NCI-H345 treated with DMSO at 0.1 percent for 48 hours (cell line): ENCODE data around the gene USP36.

Experiments
- DNase-seq: peaks from one replicate; lab custom pipeline; 2025; ENCODE audit not compliant: unreplicated experiment; lab: John Stamatoyannopoulos, UW

Gene USP36

GRCh38 chr17:78818152-78818846 is 22.3 kb downstream of the USP36 start:
- DNase-seq = no peak

DNA sequence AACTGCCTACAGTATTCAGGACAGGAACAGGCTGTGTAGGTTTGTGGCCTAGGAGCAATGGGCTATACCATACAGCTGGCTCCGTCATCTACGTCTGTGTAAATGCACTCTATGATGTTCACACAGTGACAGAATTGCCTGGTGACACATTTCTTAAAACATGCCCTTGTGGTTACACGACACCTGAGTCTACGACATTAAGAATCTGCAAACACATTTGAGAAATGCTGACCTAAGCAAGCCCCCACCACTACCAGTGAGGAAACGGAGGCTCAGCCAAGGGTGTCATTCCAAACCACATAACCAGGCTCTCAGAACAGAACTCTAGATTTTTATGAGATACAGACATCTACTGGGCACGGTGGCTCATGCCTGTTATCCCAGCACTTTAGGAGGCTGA is 23.5 kb downstream of the USP36 start:
- no peak for DNase-seq

DNA sequence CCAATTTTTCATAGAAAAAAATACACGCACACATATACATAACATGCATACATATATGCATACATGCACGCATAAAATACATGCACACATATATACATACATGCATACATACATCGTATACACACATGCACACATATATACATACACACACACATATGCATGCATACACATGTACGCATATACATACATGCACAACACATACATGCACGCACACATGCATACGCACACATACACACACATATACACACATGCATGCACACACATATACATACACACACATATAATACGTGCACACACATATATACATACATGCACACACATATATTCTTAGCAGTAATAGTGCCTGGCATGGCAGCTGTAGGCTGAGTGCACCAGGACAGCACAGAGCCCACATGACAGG is 24.9 kb downstream of the USP36 start:
- DNase-seq = no peak

DNA sequence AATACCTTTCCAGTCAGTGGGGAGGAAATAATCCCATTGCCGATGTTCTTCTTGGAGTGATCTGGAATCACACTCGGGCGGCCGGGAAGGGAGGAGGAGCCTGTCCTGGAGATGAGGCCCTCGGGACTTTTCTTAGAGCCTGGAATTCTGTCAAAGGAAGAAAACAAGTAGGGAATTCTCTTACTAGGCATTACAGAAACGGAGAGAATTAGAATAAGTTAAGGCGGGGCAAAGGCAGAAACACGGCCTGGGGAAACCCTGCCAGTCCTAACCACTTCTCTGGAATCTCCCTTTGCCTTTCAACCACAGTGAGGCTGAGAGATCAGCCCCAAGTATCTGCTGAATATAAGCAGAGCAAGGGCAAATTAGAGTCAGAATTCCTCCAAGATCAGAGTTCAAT is 27.8 kb downstream of the USP36 start:
- DNase-seq = no peak

DNA sequence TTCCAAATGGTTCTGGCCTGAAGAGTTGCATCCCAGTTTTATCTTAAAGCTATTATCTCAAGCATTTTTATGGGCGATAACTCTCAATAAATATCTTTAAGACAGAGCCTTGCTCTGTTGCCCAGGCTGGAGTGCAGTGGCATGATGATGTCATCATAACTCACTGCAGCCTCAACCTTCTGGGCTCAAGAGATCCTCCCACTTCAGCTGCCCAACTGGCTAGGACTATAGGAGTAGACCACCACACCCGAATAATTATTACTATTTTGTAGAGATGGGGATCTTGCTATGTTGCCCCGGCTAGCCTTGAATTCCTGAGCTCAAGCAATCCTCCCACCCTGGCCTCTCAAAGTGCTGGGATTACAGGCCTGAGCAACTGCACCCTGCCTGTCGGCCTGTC is 32.5 kb downstream of the USP36 start:
- DNase-seq = no peak

DNA sequence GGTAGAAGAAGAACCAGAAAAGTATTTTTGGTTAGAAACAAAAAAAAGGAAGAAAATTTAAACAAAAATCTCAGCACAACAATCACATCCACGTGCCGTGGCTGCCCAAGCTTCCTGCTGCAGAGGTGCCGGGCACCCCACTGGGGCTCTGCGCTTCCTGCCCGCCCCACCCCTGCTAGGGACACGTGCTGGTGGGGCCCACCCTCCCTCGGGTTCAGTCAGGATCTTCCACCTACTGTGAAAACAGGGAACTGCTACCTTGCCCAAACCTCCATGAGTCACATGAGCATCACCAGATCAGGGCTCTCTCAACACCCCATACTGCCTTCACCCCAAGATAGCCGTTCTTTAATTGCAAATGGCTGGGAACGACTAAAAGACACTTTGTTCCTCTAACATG is 34.2 kb downstream of the USP36 start:
- DNase-seq = no peak

- DNase-seq = no peak
These were observed 35.3 kb downstream of the USP36 start for GRCh38 chr17:78805301-78805700.

DNA sequence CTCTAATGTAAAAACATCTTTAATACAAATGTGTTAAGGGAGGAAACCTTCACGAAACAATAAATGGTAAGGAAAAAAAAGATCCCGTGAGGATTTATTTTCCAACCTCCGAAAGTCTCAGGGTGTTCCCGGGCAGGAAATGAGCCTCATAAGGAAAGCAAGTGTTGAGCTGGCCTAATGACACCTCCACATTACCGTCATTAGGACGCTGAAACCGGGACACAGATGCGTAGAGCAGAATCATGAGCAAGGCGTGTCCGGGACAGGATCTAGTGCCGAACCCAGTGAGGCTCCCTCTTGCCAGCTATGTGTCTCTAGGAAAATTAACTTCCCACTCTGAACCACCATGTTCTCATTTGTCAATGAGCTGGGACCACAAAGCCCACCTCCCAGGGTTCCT is 35.8 kb downstream of the USP36 start:
- DNase-seq = no peak

- DNase-seq = no peak
These were observed 37.3 kb downstream of the USP36 start for GRCh38 chr17:78803186-78803845.

DNA sequence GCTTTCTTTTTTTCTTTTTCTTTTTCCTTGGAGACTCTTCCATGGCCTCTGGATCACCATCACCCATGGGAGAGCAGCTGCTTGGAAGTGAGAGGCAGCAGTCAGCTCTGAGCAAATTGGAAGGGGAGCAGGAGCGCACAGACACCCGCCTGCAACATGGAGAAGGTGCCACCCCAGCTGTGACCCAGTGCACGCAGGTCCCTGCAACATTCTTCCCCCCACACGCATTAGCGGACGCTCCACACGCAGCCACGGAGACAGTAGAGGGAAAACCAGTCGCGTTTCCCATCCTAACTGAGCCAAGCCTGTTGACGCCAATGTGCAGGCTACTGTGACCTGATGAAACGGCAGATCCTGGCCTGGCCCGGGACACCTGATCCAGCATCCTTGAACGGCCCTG is 38.2 kb downstream of the USP36 start:
- DNase-seq = no peak

- DNase-seq = no peak
These were observed 38.6 kb downstream of the USP36 start for GRCh38 chr17:78802008-78802407.

- DNase-seq = no peak
These were observed 40.3 kb downstream of the USP36 start for GRCh38 chr17:78800132-78800931.

DNA sequence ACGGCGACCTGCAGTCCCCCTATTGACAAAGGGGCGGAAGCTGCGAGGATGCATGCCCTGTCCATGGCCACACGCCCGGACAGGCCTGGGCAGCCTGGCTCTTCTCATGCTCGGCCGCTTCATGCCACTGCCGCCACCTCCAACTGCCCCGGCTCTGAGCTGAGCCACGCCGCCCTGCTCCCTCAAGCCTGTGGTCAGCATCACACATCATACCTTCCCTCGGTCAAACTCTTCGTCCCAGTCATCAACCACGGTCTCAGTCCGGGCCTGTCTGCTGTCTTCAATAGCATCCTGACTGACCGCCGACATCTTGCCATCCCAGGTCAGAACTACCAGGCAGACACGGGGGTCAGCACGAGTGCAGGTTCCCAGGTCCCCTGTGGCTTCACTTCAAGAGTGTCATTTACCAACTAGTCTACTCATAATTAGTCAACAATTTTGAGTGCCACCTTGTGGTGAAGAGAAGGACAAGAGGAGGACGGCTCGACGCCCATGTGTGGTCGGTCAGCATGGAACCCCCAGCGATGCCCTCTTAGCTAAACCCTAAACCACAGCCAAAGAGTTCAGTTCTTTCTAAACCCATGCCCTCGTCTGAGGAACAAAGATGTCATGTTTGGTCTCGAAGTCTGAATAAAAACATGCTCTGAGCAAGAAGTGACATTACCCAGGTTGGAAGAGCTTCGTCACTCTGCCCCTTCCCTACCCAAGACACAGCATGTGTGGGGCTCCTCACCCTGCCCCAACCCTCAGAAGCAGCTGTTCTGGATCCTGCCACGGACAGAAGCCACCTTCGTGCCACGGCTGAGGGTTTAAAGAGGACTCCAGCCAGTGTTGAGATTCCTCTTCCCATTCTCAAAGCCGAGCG is 41.7 kb downstream of the USP36 start:
- no peak for DNase-seq

DNA sequence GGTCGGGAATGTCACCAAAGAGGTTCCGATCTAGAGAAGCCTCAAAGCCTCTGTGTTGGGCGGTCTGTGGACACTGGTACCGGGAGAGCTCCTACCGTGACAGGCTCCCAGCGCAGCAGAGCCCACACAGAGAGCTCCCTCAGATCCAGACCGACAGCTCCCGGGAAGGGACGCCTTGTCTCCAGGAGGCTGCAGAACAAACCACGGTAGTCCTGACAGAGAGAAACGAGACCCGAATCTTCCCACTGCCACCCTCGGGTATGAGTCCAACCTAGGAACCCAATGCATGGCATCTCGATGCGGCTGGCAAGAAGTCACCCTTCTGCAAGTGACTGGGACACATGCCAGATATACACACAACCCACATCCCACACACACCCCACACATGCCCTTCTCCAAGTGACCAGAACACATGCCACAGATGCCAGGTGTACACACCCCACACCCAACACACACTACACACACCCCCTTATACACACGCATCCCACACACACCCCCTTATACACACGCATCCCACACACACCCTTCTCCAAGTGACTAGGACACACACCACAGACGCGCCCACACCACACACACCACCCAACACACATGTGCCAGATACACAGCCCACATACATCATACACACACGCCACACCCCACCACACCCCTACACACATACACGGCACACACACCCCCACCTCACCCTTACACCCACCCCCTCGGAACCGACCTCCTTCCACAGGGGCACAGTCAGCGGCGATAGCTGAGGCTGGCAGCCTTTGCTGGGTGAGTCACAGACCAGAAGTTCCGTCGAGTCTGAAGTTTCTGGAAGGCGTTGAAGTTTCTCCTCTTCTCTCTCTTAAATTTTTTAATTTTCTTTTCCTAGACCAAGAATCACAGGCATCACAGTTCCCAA is 42.7 kb downstream of the USP36 start:
- DNase-seq = no peak

DNA sequence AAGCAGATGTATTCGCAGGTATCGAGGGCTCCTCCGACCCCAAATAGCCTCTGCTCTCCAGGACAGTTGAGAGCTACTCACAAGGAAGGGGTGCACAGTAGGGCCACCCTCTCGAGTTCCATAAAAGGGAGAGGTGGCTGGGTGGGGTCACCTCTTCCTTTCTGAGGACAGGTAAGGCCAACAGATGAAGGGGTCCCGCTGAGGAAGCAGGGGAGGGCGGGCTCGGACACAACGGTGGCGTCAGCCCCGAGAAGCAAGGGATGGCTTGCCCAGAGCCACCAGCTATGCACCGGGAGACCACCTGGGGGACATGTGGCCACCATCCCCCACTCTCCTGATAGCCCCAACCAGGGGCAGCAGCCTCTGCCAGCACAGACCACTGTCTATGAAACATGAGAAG is 43.4 kb downstream of the USP36 start:
- no peak for DNase-seq

DNA sequence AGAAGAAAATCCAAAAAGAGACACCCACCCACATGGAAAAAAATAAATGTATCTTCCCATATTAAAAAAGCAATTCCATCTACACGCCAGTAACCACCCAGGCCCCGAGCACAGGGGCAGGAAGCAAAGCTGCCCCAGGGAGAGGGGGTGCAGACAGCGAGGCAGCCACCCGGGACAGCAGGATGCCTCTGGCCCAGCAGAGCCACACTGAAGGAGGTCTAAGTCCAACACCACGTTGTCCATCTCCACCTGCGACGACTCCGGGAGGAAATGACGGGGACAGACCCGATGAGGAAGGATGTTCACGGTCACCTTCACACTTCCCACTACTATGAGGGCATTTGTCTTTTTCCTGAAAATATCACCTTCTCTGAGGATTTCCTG is 44.1 kb downstream of the USP36 start:
- DNase-seq = no peak

DNA sequence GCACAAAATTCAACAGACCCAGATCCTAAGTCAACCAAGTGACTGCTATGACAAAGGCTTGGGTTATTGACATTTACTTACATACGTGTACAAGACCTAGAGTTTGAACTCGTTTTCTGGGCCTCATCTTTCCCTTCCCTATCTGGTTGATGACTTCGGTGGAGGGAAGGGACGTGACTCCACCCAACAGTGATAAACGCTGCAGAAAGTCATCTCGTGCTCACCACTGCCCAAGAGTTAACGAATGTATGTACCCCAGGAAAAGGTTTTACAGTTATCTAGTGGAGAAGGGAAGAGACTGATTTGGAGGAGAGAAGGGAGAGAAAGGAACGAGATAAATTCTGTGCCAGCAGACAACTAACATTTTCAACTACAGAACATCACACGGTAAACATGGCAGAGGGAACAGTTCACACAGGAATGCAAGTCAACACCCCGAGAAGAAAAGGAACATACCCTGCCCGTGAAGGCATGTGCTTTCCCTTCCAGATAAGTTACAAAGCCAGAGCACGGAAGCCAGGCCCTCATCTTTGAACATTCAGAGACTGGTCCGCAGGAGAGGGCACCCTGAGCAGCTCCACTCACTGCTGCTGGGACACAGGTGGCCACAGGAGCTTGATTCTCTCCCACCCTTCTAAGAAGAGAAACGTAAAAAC is 44.6 kb downstream of the USP36 start:
- no peak for DNase-seq

- no peak for DNase-seq
These were observed 45.6 kb downstream of the USP36 start for GRCh38 chr17:78794864-78795640.

GRCh38 chr17:78794399-78794798 is 46.2 kb downstream of the USP36 start:
- DNase-seq = no peak
